Measurements from ENCODE around the gene KCNJ10.
A peak's percentile ranks its signal among the peaks of the same experiment; 100 is the strongest.

The KCNJ10 gene

GRCh38 chr1:160085686-160086455, 15.9 kb upstream of the KCNJ10 start:
- H3K36me3 ChIP-seq (ENCODE audit: insufficient read depth, low read length), result no peaks in the 10 kb centered on the region; the same call in 1 of the 2 replicates
- peak; percentile 82 for TF ChIP-seq CTCF (IDR thresholded peaks at IDR 0.05; ENCODE audit: low read length)
- TF ChIP-seq EZH2 (IDR thresholded peaks at IDR 0.05; ENCODE audit: borderline replicate concordance, low read length), result no peak
- H3K4me3 ChIP-seq (ENCODE audit: low read depth, low read length, poor library complexity, severe bottlenecking), result no peak overlapping the region
- no peaks in the 10 kb centered on the region for H3K9me3 ChIP-seq (ENCODE audit: low read length)
- no peaks in the 10 kb centered on the region for H3K79me2 ChIP-seq (ENCODE audit: insufficient read depth, low read length)
- no peaks in the 10 kb centered on the region for H3F3A ChIP-seq (ENCODE audit: insufficient read depth, low read length)
- no peaks in the 10 kb centered on the region for H3K4me1 ChIP-seq (ENCODE audit: insufficient read depth, low read length, severe bottlenecking)
- H3K9ac ChIP-seq (ENCODE audit: low read length), result no peak overlapping the region
- no peaks in the 10 kb centered on the region for H4K20me1 ChIP-seq (ENCODE audit: insufficient read depth, low read length)
- H3K27me3 ChIP-seq (ENCODE audit: insufficient read depth, low read length), result no peaks in the 10 kb centered on the region
- H3K4me2 ChIP-seq (ENCODE audit: low read length), result no peak overlapping the region
- H3K9me2 ChIP-seq (ENCODE audit: low read depth, low read length), result no peaks in the 10 kb centered on the region
- H3K27ac ChIP-seq (ENCODE audit: low read depth, low read length, poor library complexity, severe bottlenecking), result no peak overlapping the region
- H2AFZ ChIP-seq (ENCODE audit: low read length), result no peak overlapping the region

GRCh38 chr1:160084771-160085321, 14.9 kb upstream of the KCNJ10 start:
- Histone ChIP-seq H4K20me1 (ENCODE audit: insufficient read depth, low read length) (no peaks in the 10 kb centered on the region), H3K4me3 (ENCODE audit: low read depth, low read length, poor library complexity, severe bottlenecking) (no peak overlapping the region)

More at GRCh38 chr1:160084771-160085321, 14.9 kb upstream of the KCNJ10 start:
- H3K9ac ChIP-seq (ENCODE audit: low read length), result no peak overlapping the region
- no peaks in the 10 kb centered on the region for H3K4me1 ChIP-seq (ENCODE audit: insufficient read depth, low read length, severe bottlenecking)
- H3F3A ChIP-seq (ENCODE audit: insufficient read depth, low read length), result no peaks in the 10 kb centered on the region
- H2AFZ ChIP-seq (ENCODE audit: low read length), result no peak overlapping the region
- no peaks in the 10 kb centered on the region for H3K27me3 ChIP-seq (ENCODE audit: insufficient read depth, low read length)
- H3K79me2 ChIP-seq (ENCODE audit: insufficient read depth, low read length), result no peaks in the 10 kb centered on the region
- no peaks in the 10 kb centered on the region for H3K9me3 ChIP-seq (ENCODE audit: low read length)
- no peaks in the 10 kb centered on the region for H3K9me2 ChIP-seq (ENCODE audit: low read depth, low read length)
- no peak overlapping the region for H3K27ac ChIP-seq (ENCODE audit: low read depth, low read length, poor library complexity, severe bottlenecking)
- no peak overlapping the region for H3K4me2 ChIP-seq (ENCODE audit: low read length)
- no peaks in the 10 kb centered on the region; the same call in 1 of the 2 replicates for H3K36me3 ChIP-seq (ENCODE audit: insufficient read depth, low read length)
- no peak for TF ChIP-seq EZH2 (IDR thresholded peaks at IDR 0.05; ENCODE audit: borderline replicate concordance, low read length)
- TF ChIP-seq CTCF (IDR thresholded peaks at IDR 0.05; ENCODE audit: low read length), result no peak
